GM12874 (cell line): Measurements from ENCODE around the gene CD300E.

Source experiments
- TF ChIP-seq, protein P1 (sequence below): IDR thresholded peaks from 2 replicates; pipeline ENCODE4 v1.5.1; 2011; ENCODE audit warnings: low read depth, mild to moderate bottlenecking, control low read depth, low read length, moderate library complexity; ENCODE audit not compliant: insufficient read depth

CD300E gene

DNA sequence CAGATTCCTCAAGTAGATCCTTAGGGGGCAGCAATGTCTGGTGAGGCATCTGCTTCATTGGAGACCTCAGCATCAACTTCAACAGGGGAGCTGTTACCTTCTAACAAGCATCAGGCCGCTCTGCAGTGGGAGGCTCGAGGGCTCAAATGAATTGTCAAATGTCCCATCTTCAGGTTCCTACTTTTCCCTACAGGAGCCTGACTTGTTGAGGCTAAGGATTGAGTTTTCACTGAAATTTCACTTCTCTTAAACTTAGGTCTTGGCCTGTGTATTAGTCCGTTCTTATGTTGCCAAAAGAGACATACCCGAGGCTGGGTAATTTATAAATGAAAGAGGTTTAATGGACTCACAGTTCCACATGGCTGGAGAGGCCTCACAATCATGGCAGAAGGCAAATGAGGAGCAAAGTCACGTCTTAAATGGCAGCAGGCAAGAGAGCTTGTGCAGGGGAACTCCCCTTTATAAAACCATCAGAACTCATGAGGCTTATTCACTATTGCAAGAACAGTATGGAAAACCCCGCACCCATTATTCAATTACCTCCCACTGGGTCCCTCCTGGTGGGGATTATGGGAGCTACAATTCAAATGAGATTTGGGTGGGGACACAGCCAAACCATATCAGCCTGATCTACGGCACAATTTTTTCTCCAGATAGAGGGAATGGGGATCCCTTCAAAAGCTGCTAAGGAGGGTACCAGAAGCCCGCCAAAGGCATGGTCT, 26.3 kb downstream of the CD300E start:
- TF ChIP-seq, protein P1, sequence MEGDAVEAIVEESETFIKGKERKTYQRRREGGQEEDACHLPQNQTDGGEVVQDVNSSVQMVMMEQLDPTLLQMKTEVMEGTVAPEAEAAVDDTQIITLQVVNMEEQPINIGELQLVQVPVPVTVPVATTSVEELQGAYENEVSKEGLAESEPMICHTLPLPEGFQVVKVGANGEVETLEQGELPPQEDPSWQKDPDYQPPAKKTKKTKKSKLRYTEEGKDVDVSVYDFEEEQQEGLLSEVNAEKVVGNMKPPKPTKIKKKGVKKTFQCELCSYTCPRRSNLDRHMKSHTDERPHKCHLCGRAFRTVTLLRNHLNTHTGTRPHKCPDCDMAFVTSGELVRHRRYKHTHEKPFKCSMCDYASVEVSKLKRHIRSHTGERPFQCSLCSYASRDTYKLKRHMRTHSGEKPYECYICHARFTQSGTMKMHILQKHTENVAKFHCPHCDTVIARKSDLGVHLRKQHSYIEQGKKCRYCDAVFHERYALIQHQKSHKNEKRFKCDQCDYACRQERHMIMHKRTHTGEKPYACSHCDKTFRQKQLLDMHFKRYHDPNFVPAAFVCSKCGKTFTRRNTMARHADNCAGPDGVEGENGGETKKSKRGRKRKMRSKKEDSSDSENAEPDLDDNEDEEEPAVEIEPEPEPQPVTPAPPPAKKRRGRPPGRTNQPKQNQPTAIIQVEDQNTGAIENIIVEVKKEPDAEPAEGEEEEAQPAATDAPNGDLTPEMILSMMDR = no peak

DNA sequence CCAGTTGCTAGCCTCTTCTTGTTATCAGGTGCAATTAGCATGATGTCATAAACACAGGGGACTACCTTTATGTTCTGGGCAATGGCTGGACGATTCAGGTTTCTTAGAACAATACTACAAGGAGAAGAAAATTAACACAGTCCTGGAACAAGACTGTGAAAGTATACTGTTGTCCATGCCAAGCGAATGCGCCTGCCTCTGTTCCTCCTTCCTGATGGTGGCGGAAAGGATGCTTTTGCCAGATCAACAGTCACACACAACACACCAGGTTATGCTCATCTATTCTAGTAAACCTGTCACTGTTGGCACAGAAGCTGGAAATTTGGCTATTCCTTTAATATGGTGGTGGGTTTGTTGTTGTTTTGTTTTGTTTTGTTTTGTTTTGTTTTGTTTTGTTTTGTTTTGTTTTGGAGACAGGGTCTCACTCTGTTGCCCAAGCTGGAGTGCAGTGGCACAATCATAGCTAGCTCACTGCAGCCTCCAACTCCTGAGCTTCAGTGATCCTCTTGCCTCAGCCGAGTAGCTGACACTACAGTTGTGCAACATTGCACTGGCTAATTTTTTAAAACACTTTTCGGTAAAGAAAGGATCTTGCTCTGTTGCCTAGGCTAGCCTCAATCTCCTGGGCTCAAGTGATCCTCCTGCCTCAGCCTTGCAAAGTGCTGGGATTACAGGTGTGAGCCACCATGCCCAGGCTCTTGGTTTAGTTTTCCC, 28.3 kb downstream of the CD300E start:
- TF ChIP-seq, protein P1 = no peak

DNA sequence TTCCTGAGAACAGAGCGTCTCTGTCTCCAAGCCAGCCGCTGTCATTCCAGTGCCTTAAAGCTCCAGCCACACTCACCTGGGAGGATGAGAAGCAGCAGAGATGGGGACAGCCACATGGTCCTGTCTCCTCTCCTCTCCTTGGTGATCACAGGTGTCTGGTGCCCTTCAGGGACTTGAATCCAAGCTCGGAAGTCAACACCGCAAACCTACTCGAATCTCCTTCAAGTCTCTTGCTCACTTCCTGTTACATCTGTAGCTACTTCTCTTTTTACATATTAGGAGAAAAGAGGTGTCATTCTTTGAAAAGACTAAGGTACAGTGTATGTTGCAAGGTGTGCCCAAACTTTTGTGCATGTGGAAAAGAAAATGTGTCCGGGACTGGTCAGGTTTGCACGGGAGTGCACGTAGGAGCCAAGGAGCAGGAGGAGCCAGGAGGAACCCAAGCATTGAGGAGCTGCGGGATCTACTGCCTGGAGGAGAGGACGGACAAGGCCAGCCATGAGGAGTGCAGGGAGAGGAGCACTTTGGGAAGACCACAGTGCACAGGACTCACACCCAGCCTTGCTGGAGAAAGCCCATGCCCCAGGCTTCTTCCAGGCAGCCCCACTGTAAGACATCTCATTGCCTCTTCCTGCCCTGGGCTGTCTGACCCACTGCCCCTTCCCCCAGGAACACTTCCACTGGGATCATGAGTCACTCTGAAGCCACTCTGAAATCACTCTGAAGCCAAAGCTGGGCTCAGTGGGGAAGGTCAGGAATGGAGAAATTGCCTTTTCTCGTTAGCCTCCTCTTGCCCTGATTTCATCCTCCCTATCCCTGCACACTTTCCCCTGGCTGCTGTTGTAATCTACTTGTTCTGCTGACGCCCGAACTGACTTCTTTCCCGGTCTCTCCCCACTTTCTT, 31.2 kb downstream of the CD300E start, which contains the start of gene CD300LD:
Gene CD300LD, minus strand, starts transcription at position 197 of the 904 bp plus-strand sequence. Its CDS starts 81 bp downstream, at position 116.
- TF ChIP-seq, protein P1 = no peak

DNA sequence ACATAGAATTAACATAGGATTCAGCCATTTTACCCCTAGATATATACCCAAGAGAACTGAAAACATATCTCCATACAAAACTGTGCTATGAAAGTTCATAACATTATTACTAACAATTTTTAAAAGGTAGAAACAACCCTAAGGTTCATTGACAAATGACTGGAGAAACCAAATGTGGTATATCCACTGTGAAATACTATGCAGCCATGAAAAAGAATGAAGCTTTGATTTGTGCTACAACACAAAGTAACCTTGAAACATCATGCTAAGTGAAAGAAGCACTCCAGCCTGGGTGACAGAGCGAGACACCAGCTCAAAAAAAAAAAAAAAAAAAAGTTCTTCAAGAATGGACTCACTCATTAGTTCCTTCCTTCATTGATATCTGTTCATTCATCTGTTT, 32.0 kb downstream of the CD300E start:
- TF ChIP-seq, protein P1 = no peak

DNA sequence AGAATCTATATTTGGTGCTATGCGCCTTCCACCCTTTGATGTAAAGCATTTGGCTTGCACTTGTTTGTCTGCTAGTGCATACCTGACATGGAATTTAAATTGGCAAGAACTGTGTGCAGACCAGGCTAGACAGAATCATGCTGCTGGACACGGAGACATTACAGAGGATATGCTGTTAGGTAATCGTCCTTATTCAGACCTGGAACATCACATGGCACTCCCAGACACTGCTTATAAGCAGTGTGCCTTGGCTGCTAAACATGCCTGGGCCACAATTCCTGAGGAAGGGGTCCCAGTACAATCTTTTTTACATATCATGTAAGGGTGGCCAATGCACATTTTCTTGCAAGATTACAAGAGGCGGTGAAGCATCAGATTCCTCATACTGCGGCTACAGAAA, 37.8 kb downstream of the CD300E start:
- TF ChIP-seq, protein P1 = no peak

DNA sequence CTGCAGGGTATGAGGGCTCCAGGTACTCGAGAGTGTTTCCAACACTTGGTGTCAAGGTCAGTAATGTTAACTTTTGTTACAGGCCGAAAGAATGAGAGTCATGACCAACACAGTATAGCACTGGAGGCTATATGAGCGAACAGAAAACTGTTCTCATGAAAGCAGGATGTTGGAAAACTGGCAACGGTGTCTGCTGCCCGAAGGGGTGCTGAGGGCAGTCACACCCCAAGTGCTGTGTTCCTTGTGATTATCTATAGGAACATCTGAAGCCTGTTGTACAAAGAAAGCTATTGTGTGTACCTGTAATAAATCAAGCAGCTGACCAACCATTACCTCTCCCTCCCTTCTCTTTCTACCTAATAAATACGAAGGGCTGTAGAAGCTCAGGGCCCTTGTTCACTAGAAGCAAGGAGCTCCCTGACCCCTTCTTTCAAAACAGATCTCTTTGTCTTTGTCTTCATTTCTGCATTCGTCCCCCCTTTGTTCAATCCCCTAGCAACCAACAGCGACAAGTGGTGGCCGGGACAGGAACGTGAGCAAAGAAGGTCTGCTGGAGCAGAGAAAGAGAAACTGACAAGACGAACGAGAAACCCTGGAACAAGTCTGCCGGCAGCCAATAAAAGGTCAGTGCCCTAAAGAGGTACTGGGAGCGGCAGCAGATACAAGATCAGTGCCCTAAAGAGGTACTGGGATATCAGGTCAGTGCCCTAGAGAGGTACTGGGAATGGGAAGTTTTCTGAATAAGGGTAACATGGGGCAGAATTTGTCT, 39.1 kb downstream of the CD300E start:
- TF ChIP-seq, protein P1 = no peak
